Spleen (tissue), 7 donors: Measurements from ENCODE around the gene RYR2.

Experiments
- POLR2A ChIP-seq, 3 donors: fragments of 450-650 bp; IDR thresholded peaks; one replicate each; pipeline ENCODE4 v1.5.1; 2017; ENCODE audit warnings: antibody characterized with exemption in 3 of 3, mild to moderate bottlenecking in 1 of 3
- POLR2AphosphoS5 ChIP-seq, 3 donors: sonication (generic); formaldehyde crosslinking; IDR thresholded peaks; one replicate each; pipeline ENCODE4 v1.5.1; 2017; ENCODE audit warnings: antibody characterized with exemption in 3 of 3
- TF ChIP-seq, protein P1 (sequence below), 11 experiments: fragments of 200-600 bp in 7 of 11; fragments of 450-650 bp in 4 of 11; sonication (generic) in 4 of 11; IDR thresholded peaks in 8 of 11; conservative IDR thresholded peaks in 3 of 11; 1 replicate in 7 of 11; 2 replicates in 4 of 11; pipeline versions ENCODE4 v1.4.0 to v1.8.0; 2016 to 2021; ENCODE audit warnings: antibody characterized with exemption in 11 of 11, inconsistent platforms in 4 of 11, mild to moderate bottlenecking in 1 of 11
- donor health status: DM: no; HTN: no; CAD: no; lungs with moderate emphysema.
- donor health status: DM: no; HTN: no; CAD: no.
- donor health status: DM: no; HTN: no; CAD: no.

DNA sequence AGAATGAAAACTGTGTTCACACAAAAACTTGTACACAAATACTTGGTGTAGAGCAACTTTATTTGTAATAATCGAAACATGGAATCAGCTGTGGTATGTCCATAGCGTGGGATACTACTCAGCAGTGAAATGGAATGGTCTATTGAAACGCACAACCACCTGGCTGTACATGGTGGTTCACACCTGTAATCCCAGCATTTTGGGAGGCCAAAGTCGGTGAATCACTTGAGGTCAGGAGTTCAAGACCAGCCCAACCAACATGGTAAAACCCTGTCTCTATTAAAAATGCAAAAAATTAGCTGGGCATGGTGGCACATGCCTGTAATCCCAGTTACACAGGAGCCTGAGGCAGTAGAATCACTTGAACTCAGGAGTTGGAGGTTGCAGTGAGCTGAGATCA lies 356.8 kb downstream of the RYR2 start:
- TF ChIP-seq, protein P1, sequence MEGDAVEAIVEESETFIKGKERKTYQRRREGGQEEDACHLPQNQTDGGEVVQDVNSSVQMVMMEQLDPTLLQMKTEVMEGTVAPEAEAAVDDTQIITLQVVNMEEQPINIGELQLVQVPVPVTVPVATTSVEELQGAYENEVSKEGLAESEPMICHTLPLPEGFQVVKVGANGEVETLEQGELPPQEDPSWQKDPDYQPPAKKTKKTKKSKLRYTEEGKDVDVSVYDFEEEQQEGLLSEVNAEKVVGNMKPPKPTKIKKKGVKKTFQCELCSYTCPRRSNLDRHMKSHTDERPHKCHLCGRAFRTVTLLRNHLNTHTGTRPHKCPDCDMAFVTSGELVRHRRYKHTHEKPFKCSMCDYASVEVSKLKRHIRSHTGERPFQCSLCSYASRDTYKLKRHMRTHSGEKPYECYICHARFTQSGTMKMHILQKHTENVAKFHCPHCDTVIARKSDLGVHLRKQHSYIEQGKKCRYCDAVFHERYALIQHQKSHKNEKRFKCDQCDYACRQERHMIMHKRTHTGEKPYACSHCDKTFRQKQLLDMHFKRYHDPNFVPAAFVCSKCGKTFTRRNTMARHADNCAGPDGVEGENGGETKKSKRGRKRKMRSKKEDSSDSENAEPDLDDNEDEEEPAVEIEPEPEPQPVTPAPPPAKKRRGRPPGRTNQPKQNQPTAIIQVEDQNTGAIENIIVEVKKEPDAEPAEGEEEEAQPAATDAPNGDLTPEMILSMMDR (IDR thresholded peaks at IDR 0.05 in 8 of 11, conservative IDR thresholded peaks at IDR 0.05 in 3 of 11) = no peak
- TF ChIP-seq POLR2A (IDR thresholded peaks at IDR 0.05) (no peak), POLR2AphosphoS5 (IDR thresholded peaks at IDR 0.05) (no peak)
